Hepatocyte (in vitro differentiated cells): Measurements from ENCODE around the gene THAP3.

Source experiments
- EZH2phosphoT487 ChIP-seq: fragments of 200-600 bp; sonication (generic); IDR thresholded peaks from one replicate; pipeline ENCODE4 v1.6.1; 2018; ENCODE audit warnings: antibody characterized with exemption, mild to moderate bottlenecking, low read depth, moderate library complexity; ENCODE audit not compliant: unreplicated experiment, severe bottlenecking
- TF ChIP-seq, protein P1 (sequence below): fragments of 200-600 bp; sonication (generic); IDR thresholded peaks from 2 replicates; pipeline ENCODE4 v1.5.1; 2016; ENCODE audit warnings: antibody characterized with exemption, mild to moderate bottlenecking; ENCODE audit not compliant: poor library complexity

- TF ChIP-seq EZH2phosphoT487, result no peak
- TF ChIP-seq, protein P1, sequence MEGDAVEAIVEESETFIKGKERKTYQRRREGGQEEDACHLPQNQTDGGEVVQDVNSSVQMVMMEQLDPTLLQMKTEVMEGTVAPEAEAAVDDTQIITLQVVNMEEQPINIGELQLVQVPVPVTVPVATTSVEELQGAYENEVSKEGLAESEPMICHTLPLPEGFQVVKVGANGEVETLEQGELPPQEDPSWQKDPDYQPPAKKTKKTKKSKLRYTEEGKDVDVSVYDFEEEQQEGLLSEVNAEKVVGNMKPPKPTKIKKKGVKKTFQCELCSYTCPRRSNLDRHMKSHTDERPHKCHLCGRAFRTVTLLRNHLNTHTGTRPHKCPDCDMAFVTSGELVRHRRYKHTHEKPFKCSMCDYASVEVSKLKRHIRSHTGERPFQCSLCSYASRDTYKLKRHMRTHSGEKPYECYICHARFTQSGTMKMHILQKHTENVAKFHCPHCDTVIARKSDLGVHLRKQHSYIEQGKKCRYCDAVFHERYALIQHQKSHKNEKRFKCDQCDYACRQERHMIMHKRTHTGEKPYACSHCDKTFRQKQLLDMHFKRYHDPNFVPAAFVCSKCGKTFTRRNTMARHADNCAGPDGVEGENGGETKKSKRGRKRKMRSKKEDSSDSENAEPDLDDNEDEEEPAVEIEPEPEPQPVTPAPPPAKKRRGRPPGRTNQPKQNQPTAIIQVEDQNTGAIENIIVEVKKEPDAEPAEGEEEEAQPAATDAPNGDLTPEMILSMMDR, result no peak
Observed at GRCh38 chr1:6657138-6657537, 32.5 kb downstream of the THAP3 start.
